ENCODE data around the gene FAM20C. TPM values are rescaled to one million over a fixed set of nuclear protein-coding genes. Genes with fewer than 3 reads are reported as not detected.

Gene FAM20C
- total RNA-seq: 10 to 100 TPM; 18.4 to 51.3 (median 23.3) TPM
- 10 to 100 TPM in 2 of 3 donors, 1 to 10 TPM in 1; 3.0 to 27.5 (median 10.4) TPM for polyA plus RNA-seq

- Histone ChIP-seq H3K4me3 (peak within 1 kb of the TSS; percentile 53 to 85 (median 75)), H3K27me3 (no peaks in the 10 kb centered on the region), H3K27ac (peak within 1 kb of the TSS; percentile 87 to 95 (median 94)), H3K4me1 (peaks cover 0 to 51% (median 47%) of the 10 kb centered on the region in 4 donors), H3K36me3 (peaks cover 11 to 19% (median 15%) of the 10 kb centered on the region in 4 donors), H3K9me3 (no peaks in the 10 kb centered on the region)
- WGBS, 2 donors: 1% methylated on average over 89 of the region's 89 CpGs
- peak; percentile 95 for DNase-seq
- TF ChIP-seq POLR2AphosphoS5 (IDR thresholded peaks at IDR 0.05) (peak; percentile 61 to 87 (median 79)), POLR2A (IDR thresholded peaks at IDR 0.05) (peak in 1 of 2 donors; percentile 58), EP300 (IDR thresholded peaks at IDR 0.05) (no peak)
- intact Hi-C loops (cut with DNase I): loop anchor here (2.0 to 5.0 kb wide), 2 partner anchors 40 to 43 kb away; no protein-coding TSS in a partner anchor
Observed at GRCh38 chr7:191981-192649, at the start of gene FAM20C. Gene FAM20C (plus strand): TSS chr7:192571. CDS start chr7:193200, 629 bp downstream.

- WGBS, 2 donors: 94 to 95% methylated on average over 22 of the region's 22 CpGs
- TF ChIP-seq EP300 (IDR thresholded peaks at IDR 0.05): no peak
- TF ChIP-seq POLR2A (IDR thresholded peaks at IDR 0.05): no peak
- TF ChIP-seq POLR2AphosphoS5 (IDR thresholded peaks at IDR 0.05): no peak
- no peak for TF ChIP-seq CTCF (IDR thresholded peaks at IDR 0.05)
- peak overlapping the region in 2 of 4 donors; percentile 1 to 65 for H3K27ac ChIP-seq
- peaks cover 0 to 14% (median 5%) of the 10 kb centered on the region in 4 donors for H3K4me1 ChIP-seq
- no peaks in the 10 kb centered on the region for H3K36me3 ChIP-seq
- H3K27me3 ChIP-seq: no peaks in the 10 kb centered on the region
- H3K9me3 ChIP-seq: no peaks in the 10 kb centered on the region
- intact Hi-C loops (cut with DNase I): no loop called here
- H3K4me3 ChIP-seq: no peak overlapping the region
- no peak for DNase-seq
Observed at GRCh38 chr7:143145-143751, 49.1 kb upstream of the FAM20C start.

GRCh38 chr7:143811-144453 is 48.4 kb upstream of the FAM20C start:
- Histone ChIP-seq H3K4me1 (peaks cover 0 to 18% (median 5%) of the 10 kb centered on the region in 4 donors), H3K4me3 (no peak overlapping the region), H3K27me3 (no peaks in the 10 kb centered on the region), H3K36me3 (no peaks in the 10 kb centered on the region), H3K9me3 (no peaks in the 10 kb centered on the region), H3K27ac (no peak overlapping the region)
- WGBS, 2 donors: 74 to 91% methylated on average over 12 of the region's 12 CpGs
- TF ChIP-seq EP300 (IDR thresholded peaks at IDR 0.05) (no peak), CTCF (IDR thresholded peaks at IDR 0.05) (no peak), POLR2AphosphoS5 (IDR thresholded peaks at IDR 0.05) (no peak), POLR2A (IDR thresholded peaks at IDR 0.05) (no peak)
- DNase-seq: no peak
- intact Hi-C loops (cut with DNase I): no loop called here

GRCh38 chr7:144454-144826 is 47.9 kb upstream of the FAM20C start:
- peaks cover 0 to 18% (median 5%) of the 10 kb centered on the region in 4 donors for H3K4me1 ChIP-seq
- intact Hi-C loops (cut with DNase I): no loop called here
- no peaks in the 10 kb centered on the region for H3K27me3 ChIP-seq
- 93 to 94% methylated on average over 15 of the region's 15 CpGs for WGBS, 2 donors
- TF ChIP-seq EP300 (IDR thresholded peaks at IDR 0.05) (no peak), CTCF (IDR thresholded peaks at IDR 0.05) (no peak), POLR2A (IDR thresholded peaks at IDR 0.05) (no peak), POLR2AphosphoS5 (IDR thresholded peaks at IDR 0.05) (no peak)
- DNase-seq: no peak
- H3K36me3 ChIP-seq: no peaks in the 10 kb centered on the region
- H3K9me3 ChIP-seq: no peaks in the 10 kb centered on the region
- no peak overlapping the region for H3K27ac ChIP-seq
- no peak overlapping the region for H3K4me3 ChIP-seq

GRCh38 chr7:145863-146262 is 46.5 kb upstream of the FAM20C start:
- intact Hi-C loops (cut with DNase I): loop anchor here (5.0 kb wide), 1 partner anchor 86 kb away; no protein-coding TSS in a partner anchor
- WGBS, 2 donors: 42 to 43% methylated on average over 4 of the region's 4 CpGs
- Histone ChIP-seq H3K27me3 (no peaks in the 10 kb centered on the region), H3K4me3 (no peak overlapping the region), H3K36me3 (no peaks in the 10 kb centered on the region), H3K27ac (no peak overlapping the region), H3K9me3 (no peaks in the 10 kb centered on the region), H3K4me1 (peaks cover 0 to 26% (median 15%) of the 10 kb centered on the region in 4 donors)
- no peak for DNase-seq
- TF ChIP-seq CTCF (IDR thresholded peaks at IDR 0.05) (no peak), POLR2A (IDR thresholded peaks at IDR 0.05) (no peak), POLR2AphosphoS5 (IDR thresholded peaks at IDR 0.05) (no peak), EP300 (IDR thresholded peaks at IDR 0.05) (no peak)
